H1 (cell line): ENCODE results near the gene FAM50B.

Experiments
- BCL11A ChIP-seq, 2 experiments: IDR thresholded peaks; one replicate each; pipeline ENCODE4 v1.6.1; 2011; ENCODE audit warnings: low read depth in 2 of 2, low read length in 2 of 2, mild to moderate bottlenecking in 2 of 2
- TF ChIP-seq, protein P1 (sequence below), 3 experiments: IDR thresholded peaks; 1 replicate in 2 of 3; 2 replicates in 1 of 3; pipeline versions ENCODE4 v1.5.1 to v1.6.1; 2011; ENCODE audit warnings: low read length in 3 of 3, mild to moderate bottlenecking in 3 of 3, inconsistent platforms in 2 of 3, low read depth in 1 of 3, moderate library complexity in 1 of 3; ENCODE audit not compliant: insufficient read depth in 1 of 3; ENCODE audit errors: control extremely low read depth in 1 of 3

DNA sequence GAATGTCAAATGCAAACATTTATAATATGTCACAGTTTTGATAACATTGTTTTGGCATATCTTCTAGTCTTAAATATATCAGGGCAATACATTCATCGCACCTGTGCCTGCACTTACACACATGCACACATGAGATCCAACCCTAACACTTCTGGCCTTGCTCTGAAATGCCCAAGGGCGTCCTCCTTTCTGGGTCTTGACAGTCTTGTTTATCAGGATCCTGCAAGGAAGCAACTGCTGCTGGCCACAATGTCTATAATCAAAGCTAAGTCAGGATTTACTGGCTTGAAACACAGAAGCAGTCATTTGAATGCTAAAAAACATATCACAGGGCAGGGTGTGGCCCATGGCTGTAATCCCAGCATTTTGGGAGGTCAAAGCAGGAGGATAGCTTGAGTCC is 32.9 kb upstream of the FAM50B start:
- TF ChIP-seq, protein P1, sequence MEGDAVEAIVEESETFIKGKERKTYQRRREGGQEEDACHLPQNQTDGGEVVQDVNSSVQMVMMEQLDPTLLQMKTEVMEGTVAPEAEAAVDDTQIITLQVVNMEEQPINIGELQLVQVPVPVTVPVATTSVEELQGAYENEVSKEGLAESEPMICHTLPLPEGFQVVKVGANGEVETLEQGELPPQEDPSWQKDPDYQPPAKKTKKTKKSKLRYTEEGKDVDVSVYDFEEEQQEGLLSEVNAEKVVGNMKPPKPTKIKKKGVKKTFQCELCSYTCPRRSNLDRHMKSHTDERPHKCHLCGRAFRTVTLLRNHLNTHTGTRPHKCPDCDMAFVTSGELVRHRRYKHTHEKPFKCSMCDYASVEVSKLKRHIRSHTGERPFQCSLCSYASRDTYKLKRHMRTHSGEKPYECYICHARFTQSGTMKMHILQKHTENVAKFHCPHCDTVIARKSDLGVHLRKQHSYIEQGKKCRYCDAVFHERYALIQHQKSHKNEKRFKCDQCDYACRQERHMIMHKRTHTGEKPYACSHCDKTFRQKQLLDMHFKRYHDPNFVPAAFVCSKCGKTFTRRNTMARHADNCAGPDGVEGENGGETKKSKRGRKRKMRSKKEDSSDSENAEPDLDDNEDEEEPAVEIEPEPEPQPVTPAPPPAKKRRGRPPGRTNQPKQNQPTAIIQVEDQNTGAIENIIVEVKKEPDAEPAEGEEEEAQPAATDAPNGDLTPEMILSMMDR (IDR thresholded peaks at IDR 0.05; ENCODE audit: control extremely low read depth in 1 of 3, insufficient read depth in 1 of 3, low read depth in 1 of 3, low read length in 3 of 3), result no peak
- no peak for TF ChIP-seq BCL11A (IDR thresholded peaks at IDR 0.05; ENCODE audit: low read depth in 2 of 2, low read length in 2 of 2)
